ENCODE measurements around the gene CEBPG. TPM values are rescaled to one million over a fixed set of nuclear protein-coding genes. Genes with fewer than 3 reads are reported as not detected.

The CEBPG gene
- total RNA-seq, 1 experiment from 2014 or later, result 51.1 TPM

DNA sequence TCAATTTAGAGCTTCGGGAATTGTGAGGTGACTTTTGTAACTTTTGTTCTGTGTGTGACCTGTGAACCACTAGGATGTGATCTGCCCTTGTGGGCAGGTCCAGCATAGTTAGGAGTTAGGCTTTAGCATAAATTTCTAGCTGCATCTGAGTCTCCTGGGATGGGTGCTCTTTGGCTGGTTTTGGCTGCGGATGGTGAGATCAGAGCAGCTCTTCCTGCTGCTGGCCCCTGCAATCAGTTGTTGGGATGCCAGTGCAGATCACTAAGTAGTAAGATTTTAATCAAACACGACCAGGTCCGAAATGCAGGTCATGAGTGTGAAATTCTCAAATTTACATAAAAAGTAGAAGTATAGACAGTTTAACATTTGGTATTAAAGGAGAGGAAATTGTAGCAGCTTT, 8.5 kb downstream of the CEBPG start:
- CTCF ChIA-PET, result no interaction called here
- no peak for ATAC-seq

More for the DNA sequence above, 8.5 kb downstream of the CEBPG start:
- POLR2A ChIA-PET, result interaction anchor here (1.6 kb wide), 1 partner anchor 82 kb away, joined by 3 read pairs; no protein-coding TSS in a partner anchor
- BruUV-seq (replicated peaks), result no TSS peak
- RAD21 ChIA-PET (ENCODE audit: low non-redundant PET in 1 of 2, low total read pairs in 2 of 2, uncharacterized antibody in 2 of 2, unreplicated experiment in 2 of 2), result no interaction called here
- H3K4me1 ChIP-seq (ENCODE audit: control insufficient read depth in 1 of 2, insufficient read depth in 2 of 2, low read length in 2 of 2), result peaks cover 2 to 7% of the 10 kb centered on the region in 2 experiments
- no peaks in the 10 kb centered on the region for H3K9me3 ChIP-seq (ENCODE audit: control insufficient read depth in 1 of 2, insufficient read depth in 1 of 2, low read depth in 1 of 2, low read length in 2 of 2)
- H3K4me3 ChIP-seq (replicated peaks in 1 of 2; ENCODE audit: low read depth in 1 of 2, low read length in 2 of 2), result no peak overlapping the region
- H3K9ac ChIP-seq (ENCODE audit: low read length), result no peak overlapping the region
- TF ChIP-seq POLR2A (IDR thresholded peaks at IDR 0.05; ENCODE audit: borderline replicate concordance, extremely low read depth, insufficient read depth, insufficient read length) (no peak), SIN3A (IDR thresholded peaks at IDR 0.05; ENCODE audit: low read depth) (no peak), ZBTB33 (IDR thresholded peaks at IDR 0.05; ENCODE audit: extremely low read depth, insufficient replicate concordance, low read length) (no peak), TCF7L2 (IDR thresholded peaks at IDR 0.05; ENCODE audit: borderline replicate concordance, extremely low read depth, insufficient read depth, insufficient read length) (no peak), FOSL1 (IDR thresholded peaks at IDR 0.05; ENCODE audit: low read depth) (no peak), EZH2 (IDR thresholded peaks at IDR 0.05) (no peak), EGR1 (IDR thresholded peaks at IDR 0.05; ENCODE audit: low read depth) (no peak), ZFX (IDR thresholded peaks at IDR 0.05) (no peak), CEBPB (IDR thresholded peaks at IDR 0.05; ENCODE audit: low read depth) (no peak), ATF3 (IDR thresholded peaks at IDR 0.05) (no peak), RAD21 (IDR thresholded peaks at IDR 0.05; ENCODE audit: low read depth) (no peak), SP1 (IDR thresholded peaks at IDR 0.05; ENCODE audit: low read depth) (no peak), JUND (IDR thresholded peaks at IDR 0.05) (no peak), YY1 (IDR thresholded peaks at IDR 0.05; ENCODE audit: extremely low read depth, insufficient replicate concordance, low read depth, low read length) (no peak)
- TF ChIP-seq, protein P1, sequence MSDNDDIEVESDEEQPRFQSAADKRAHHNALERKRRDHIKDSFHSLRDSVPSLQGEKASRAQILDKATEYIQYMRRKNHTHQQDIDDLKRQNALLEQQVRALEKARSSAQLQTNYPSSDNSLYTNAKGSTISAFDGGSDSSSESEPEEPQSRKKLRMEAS (IDR thresholded peaks at IDR 0.05), result no peak
- TF ChIP-seq, protein P2, sequence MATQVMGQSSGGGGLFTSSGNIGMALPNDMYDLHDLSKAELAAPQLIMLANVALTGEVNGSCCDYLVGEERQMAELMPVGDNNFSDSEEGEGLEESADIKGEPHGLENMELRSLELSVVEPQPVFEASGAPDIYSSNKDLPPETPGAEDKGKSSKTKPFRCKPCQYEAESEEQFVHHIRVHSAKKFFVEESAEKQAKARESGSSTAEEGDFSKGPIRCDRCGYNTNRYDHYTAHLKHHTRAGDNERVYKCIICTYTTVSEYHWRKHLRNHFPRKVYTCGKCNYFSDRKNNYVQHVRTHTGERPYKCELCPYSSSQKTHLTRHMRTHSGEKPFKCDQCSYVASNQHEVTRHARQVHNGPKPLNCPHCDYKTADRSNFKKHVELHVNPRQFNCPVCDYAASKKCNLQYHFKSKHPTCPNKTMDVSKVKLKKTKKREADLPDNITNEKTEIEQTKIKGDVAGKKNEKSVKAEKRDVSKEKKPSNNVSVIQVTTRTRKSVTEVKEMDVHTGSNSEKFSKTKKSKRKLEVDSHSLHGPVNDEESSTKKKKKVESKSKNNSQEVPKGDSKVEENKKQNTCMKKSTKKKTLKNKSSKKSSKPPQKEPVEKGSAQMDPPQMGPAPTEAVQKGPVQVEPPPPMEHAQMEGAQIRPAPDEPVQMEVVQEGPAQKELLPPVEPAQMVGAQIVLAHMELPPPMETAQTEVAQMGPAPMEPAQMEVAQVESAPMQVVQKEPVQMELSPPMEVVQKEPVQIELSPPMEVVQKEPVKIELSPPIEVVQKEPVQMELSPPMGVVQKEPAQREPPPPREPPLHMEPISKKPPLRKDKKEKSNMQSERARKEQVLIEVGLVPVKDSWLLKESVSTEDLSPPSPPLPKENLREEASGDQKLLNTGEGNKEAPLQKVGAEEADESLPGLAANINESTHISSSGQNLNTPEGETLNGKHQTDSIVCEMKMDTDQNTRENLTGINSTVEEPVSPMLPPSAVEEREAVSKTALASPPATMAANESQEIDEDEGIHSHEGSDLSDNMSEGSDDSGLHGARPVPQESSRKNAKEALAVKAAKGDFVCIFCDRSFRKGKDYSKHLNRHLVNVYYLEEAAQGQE (IDR thresholded peaks at IDR 0.05; ENCODE audit: low read depth), result no peak
- H3K36me3 ChIP-seq (ENCODE audit: control insufficient read depth in 1 of 2, insufficient read depth in 2 of 2, low read length in 2 of 2), result peaks cover 6 to 16% of the 10 kb centered on the region in 2 experiments; a peak in 3 of 4 replicates
- no peak overlapping the region for H3K27ac ChIP-seq (ENCODE audit: low read depth, low read length)
- intact Hi-C loops (cut with micrococcal nuclease), result no loop called here
- peaks cover 78% of the 10 kb centered on the region for H3K79me2 ChIP-seq (ENCODE audit: insufficient read depth, low read length)
- no peak for DNase-seq (ENCODE audit: low read depth, low spot score)
- no peaks in the 10 kb centered on the region for H3K9me2 ChIP-seq (ENCODE audit: insufficient read depth)
- no peak overlapping the region for H3K4me2 ChIP-seq (ENCODE audit: low read length)
- H2AFZ ChIP-seq (ENCODE audit: low read depth, low read length, poor library complexity, severe bottlenecking), result no peak overlapping the region
- no peaks in the 10 kb centered on the region for H3K27me3 ChIP-seq (ENCODE audit: insufficient read depth, low read length)
- peaks cover 9% of the 10 kb centered on the region; the same call in 1 of the 2 replicates for H4K20me1 ChIP-seq (ENCODE audit: insufficient read depth)
